Activated naive CD4-positive, alpha-beta T cell treated with anti-CD3 and anti-CD28 coated beads, Interleukin-2, amount 50 U/mL, for 72 hours (primary cell): Measurements from ENCODE around the gene ZNG1F. TPM values are rescaled to one million over a fixed set of nuclear protein-coding genes. Genes with fewer than 3 reads are reported as not detected.
"Not testable (repeated sequence)": the region's sequence is repeated elsewhere in the genome, so short reads cannot be mapped to it uniquely, and the experiment has no call there.

Experiments used
- ATAC-seq, 2 donors: fragments of 150-1000 bp; cut with Tn5 transposase; 2 replicates each; pipeline ENCODE4 v1.10.0; 2021; ENCODE audit warnings: mild to moderate bottlenecking in 2 of 2, moderate library complexity in 2 of 2
- DNase-seq, 2 donors: peaks; one replicate each; pipeline ENCODE4 v3.0.0; 2021 to 2022; ENCODE audit warnings: low spot score in 2 of 2
- H3K27ac Mint-ChIP-seq, 2 donors: one replicate each; pipeline ENCODE4 v1.8.0; 2022; ENCODE audit warnings: mild to moderate bottlenecking in 2 of 2, mixed read lengths in 2 of 2
- H3K36me3 Mint-ChIP-seq, 2 donors: one replicate each; pipeline ENCODE4 v1.8.0; 2022; ENCODE audit warnings: mixed read lengths in 2 of 2
- H3K9me3 Mint-ChIP-seq, 2 donors: one replicate each; pipeline ENCODE4 v1.8.0; 2022; ENCODE audit warnings: mixed read lengths in 2 of 2
- total RNA-seq, 2 donors: library from RNA; stranded (reverse); gene quantifications; one replicate each; pipeline ENCODE4 v1.2.3, GENCODE V29; 2022

Gene ZNG1F
- total RNA-seq, result 10 to 100 TPM; 16.6 to 18.1 TPM

- not testable (repeated sequence) for H3K36me3 Mint-ChIP-seq, H3K9me3 Mint-ChIP-seq, DNase-seq, H3K27ac Mint-ChIP-seq
- peak in 1 of 2 donors; percentile 36 for ATAC-seq
These were observed at the start of gene ZNG1F for GRCh38 chr9:41189217-41189616. Gene ZNG1F (minus strand): TSS chr9:41189317. CDS start chr9:41189258, 59 bp downstream.

GRCh38 chr9:41237110-41237749 lies 48.1 kb upstream of the ZNG1F start:
- H3K27ac Mint-ChIP-seq, ATAC-seq: not testable (repeated sequence)
- peaks cover 16 to 18% of the 10 kb centered on the region in 2 donors for H3K9me3 Mint-ChIP-seq
- DNase-seq, result peak in 1 of 2 donors; percentile 84
- peaks cover 7 to 13% of the 10 kb centered on the region in 2 donors for H3K36me3 Mint-ChIP-seq

DNA sequence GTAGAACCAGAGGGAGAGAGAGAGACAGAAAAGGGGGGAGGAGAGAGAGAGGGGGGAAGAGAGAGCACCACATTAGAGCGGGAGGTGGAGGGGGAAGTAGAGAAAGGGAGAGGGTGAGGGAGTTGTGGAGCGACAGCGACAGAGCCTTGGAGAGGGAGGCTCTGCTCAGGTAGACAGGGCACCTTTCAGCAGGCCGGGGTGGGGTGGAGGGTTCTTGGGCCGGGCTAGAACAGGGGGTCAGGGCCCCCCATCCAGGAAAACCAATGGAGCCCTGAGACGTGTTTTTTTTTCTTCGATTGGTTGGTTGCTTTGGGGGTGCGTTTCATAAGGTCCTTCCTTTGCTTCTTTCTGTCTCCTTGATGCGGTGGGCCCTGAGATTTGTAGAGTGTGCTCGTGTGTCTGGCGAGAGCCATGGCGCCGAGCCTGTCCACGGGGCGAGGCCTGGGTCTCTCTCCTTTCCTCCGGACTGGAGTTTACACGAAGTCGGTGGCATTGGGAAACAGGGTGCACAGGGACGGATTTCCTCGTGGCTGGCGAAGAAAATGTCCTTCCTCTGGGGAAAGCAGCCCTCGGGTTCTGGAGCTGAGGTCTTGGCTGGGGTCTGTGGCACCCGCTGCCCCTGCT lies 47.5 kb upstream of the ZNG1F start:
- not testable (repeated sequence) for ATAC-seq, H3K27ac Mint-ChIP-seq, DNase-seq
- Mint-ChIP-seq H3K36me3 (peaks cover 7 to 13% of the 10 kb centered on the region in 2 donors), H3K9me3 (peaks cover 16 to 18% of the 10 kb centered on the region in 2 donors)

DNA sequence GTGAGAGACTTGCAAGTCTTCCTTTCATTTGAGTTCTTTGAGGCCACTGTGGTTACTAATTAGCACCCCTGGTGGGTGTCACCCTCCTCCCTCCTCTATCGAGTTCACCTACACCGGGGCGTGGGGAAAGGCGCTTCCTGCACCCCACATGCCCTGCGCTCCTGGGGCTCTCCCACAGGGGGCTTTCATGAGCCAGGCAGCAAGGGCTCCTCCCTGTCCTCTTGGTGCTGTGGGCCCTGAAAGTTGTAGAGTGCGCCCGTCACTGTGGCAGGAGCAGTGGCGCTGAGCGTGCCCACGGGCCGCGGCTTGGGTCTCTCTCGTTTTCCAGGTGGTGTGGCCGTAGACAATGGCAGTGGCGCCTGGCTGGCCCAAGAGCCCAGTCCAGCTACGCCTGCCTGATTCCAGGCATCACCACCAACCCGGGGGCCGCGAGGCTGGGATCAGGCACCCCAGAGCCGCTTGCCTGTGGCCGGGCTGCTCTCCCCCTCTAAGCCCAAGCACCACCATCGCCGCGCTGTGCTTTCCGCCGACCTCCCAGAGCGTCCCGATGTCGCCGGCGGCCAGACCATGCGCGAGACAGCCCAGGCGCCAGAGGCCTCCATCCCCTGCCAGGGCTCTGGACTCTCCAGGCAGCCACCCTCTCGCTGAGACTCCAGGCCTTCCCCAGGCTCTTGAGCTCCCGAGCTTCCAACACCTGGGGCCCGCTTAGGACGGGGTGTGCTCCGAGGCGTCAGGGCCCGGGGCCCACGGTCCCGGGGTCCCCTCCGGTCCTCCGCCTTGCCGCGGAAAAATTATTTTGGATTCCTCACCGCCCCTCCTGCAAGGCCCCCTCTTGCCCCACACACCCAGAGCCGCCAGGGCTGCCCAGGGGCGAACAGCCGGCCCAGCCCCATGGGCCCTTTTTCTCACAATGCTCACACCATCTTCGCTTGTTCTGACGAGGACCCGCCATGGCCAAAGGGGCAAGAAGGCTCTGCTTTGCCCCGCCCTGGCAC lies 46.0 kb upstream of the ZNG1F start:
- H3K9me3 Mint-ChIP-seq, result peaks cover 13 to 16% of the 10 kb centered on the region in 2 donors
- peak; percentile 92 to 96 for ATAC-seq
- not testable (repeated sequence) for H3K27ac Mint-ChIP-seq
- peaks cover 7 to 13% of the 10 kb centered on the region in 2 donors for H3K36me3 Mint-ChIP-seq
- peak; percentile 58 to 64 for DNase-seq

GRCh38 chr9:41234221-41234620 lies 45.1 kb upstream of the ZNG1F start:
- Mint-ChIP-seq H3K9me3 (peaks cover 12 to 14% of the 10 kb centered on the region in 2 donors), H3K36me3 (peaks cover 7 to 13% of the 10 kb centered on the region in 2 donors)
- DNase-seq, ATAC-seq, H3K27ac Mint-ChIP-seq: not testable (repeated sequence)

DNA sequence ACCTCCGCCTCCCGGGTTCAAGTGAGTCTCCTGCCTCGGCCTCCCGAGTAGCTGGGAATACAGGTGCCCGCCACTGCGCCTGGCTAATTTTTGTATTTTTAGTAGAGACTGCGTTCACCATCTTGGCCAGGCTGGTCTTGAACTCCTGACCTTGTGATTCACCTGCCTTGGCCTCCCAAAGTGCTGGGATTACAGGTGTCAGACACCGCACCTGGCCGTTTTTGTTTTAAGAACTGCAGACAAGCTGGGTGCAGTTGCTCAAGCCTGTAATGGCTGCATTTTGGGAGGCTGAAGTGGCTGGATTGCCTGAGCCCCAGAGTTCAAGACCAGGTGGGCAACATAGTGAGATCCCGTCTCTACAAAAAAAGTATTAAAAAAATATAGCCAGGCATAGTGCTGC lies 43.2 kb upstream of the ZNG1F start:
- ATAC-seq, H3K27ac Mint-ChIP-seq, DNase-seq: not testable (repeated sequence)
- peaks cover 7 to 11% of the 10 kb centered on the region in 2 donors for H3K9me3 Mint-ChIP-seq
- H3K36me3 Mint-ChIP-seq, result peaks cover 7 to 13% of the 10 kb centered on the region in 2 donors

DNA sequence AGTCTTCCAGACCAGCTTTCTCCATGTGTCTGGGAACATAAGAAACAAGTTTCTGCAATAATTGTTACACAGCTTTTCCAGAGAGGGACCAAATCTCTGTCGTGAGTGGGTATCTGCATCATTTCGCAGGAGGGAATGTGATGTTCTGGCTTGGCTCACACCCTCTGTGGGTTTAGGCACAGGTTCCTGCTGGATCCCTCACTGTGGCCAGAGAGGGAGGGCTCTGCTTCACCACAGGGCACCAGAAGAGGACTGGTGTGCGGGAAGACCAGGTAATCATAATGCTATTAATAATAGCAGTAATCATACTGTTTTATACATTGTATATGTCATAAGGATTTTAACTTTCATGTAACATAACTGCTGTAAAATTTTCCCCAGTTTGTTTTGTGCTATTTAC lies 41.3 kb upstream of the ZNG1F start:
- H3K9me3 Mint-ChIP-seq, H3K27ac Mint-ChIP-seq, H3K36me3 Mint-ChIP-seq, DNase-seq, ATAC-seq: not testable (repeated sequence)

- H3K27ac Mint-ChIP-seq, result no peak overlapping the region
- DNase-seq, result no peak
These were observed 40.6 kb upstream of the ZNG1F start for GRCh38 chr9:41229408-41230401.

DNA sequence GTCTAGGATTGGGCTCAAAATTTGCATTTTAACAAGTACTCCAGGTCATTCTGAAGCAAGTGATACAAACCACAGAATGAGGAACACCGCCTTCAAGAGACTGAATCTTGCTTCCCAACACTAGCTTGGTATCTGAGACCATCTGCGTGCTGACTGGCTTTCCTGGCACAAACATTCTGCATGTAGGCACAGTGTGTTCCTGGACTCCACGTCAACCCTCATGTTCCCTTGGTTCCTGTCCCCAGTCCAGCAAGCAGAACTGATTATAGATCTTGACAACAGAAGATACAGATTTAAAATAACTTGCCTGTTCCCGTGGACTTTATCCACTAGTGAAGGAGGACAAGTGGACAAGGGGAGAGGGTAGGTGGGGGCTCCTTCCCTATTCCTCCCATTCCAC lies 30.7 kb upstream of the ZNG1F start:
- not testable (repeated sequence) for H3K27ac Mint-ChIP-seq, H3K36me3 Mint-ChIP-seq, H3K9me3 Mint-ChIP-seq, ATAC-seq, DNase-seq

More at GRCh38 chr9:41229408-41230401, 40.6 kb upstream of the ZNG1F start:
- peak; percentile 63 to 70 for ATAC-seq
- H3K9me3 Mint-ChIP-seq, result no peaks in the 10 kb centered on the region
- no peaks in the 10 kb centered on the region for H3K36me3 Mint-ChIP-seq

DNA sequence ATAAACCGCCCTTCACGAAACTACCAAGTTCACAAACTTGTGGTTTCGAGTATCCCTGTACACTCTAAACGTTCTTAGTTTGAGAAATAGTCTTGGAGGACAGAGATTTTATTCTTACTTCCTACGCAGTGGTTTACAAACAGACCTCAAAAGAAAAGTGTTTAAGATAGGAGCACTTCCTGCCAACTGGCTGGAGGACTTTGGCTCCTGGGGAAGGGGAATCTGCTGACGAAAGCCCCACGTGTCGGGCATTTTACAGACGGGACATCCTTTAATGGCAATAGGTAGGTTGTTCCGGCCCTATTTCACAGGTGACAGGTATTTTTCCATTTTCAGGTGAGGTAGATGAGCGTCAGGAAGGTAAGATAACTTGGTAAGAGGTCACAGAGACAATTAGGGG lies 678 bp downstream of the ZNG1F start:
- not testable (repeated sequence) for H3K9me3 Mint-ChIP-seq, H3K27ac Mint-ChIP-seq, DNase-seq, H3K36me3 Mint-ChIP-seq
- peak in 1 of 2 donors; percentile 51 for ATAC-seq

DNA sequence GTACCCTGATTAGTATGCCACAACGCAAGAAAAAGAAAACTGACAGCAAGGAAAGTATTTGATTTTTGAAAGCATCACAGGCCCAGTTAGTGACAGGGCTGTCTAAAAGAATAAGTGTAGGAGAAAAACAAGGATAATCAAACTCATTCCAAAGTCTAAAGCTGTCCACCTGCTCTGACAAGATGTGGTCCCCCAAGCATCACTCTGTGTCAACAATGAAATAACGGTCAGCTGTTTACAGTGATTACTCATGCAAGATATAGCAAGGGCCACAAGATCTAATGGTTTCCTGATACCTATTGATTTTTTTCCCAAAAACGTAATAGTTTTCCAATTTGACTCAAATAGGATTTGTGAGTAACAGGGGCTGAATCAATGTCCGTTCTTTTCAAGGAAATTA lies 14.1 kb downstream of the ZNG1F start:
- DNase-seq, H3K27ac Mint-ChIP-seq, H3K9me3 Mint-ChIP-seq, ATAC-seq, H3K36me3 Mint-ChIP-seq: not testable (repeated sequence)

- not testable (repeated sequence) for H3K36me3 Mint-ChIP-seq, ATAC-seq, H3K9me3 Mint-ChIP-seq, DNase-seq, H3K27ac Mint-ChIP-seq
These were observed 39.0 kb downstream of the ZNG1F start for GRCh38 chr9:41150116-41150515.

DNA sequence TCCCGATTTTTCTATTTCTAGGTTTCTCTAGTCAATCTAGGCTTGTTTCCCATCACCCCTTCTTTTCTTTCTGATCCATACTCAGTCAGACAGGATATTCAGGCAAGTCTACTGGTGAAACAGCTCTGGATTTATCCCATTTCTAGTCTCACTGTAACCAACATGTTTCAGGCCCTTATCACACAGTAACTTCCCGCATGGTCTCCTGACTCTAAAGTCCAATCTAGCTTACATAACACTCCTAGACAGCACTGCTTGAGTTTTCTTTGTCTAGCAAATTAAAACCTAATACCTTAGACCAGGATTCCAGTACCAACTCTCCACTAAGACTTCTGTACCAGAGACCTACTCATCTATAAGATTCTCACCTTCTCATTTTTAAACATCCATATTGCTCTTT lies 47.2 kb downstream of the ZNG1F start:
- H3K36me3 Mint-ChIP-seq, H3K9me3 Mint-ChIP-seq, H3K27ac Mint-ChIP-seq, ATAC-seq, DNase-seq: not testable (repeated sequence)

- ATAC-seq, H3K36me3 Mint-ChIP-seq, H3K9me3 Mint-ChIP-seq, H3K27ac Mint-ChIP-seq, DNase-seq: not testable (repeated sequence)
These were observed 60.5 kb downstream of the ZNG1F start, which contains the start of gene FOXD4L6 for GRCh38 chr9:41128581-41128980. Gene FOXD4L6 (minus strand): TSS chr9:41128681. CDS start chr9:41128383, 298 bp downstream.

DNA sequence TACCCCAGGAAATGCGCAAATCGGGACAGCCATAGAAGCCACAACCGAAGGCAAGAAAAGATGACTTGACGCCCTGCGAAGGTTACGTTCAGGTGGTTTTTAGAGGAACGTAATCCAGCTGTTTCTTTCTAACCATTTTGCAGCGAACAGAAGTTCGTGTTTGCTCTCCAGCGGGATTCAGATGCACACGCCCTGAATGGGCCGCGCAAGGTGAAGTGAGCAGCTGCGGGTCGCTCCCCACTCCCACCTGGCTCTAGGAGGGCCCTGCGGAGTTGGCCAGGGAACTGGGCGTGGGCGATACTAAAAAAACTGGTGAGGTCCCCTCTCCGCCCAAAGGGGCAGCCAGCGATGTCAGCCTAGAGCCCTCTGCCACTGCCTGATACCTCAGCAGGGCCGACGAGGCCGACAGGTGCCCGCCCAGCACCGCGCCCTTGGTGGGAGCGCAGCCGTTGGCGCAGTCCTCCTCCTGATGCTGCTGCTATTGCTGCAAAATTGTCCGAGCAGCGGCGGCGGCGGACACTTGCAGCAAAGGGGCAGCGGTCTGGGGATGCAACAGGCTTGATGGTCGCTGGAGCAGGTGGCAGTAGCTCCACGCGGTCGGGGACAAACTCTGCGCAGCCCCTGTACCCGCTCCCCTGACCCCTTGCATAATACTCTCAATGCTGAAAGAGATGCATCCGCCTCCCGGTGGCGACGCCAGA lies 62.2 kb downstream of the ZNG1F start:
- DNase-seq, H3K36me3 Mint-ChIP-seq, H3K27ac Mint-ChIP-seq, ATAC-seq, H3K9me3 Mint-ChIP-seq: not testable (repeated sequence)
